Liver (tissue), 3 donors: ENCODE results near the gene GMEB2.

Experiments
- CTCF ChIP-seq: fragments of 150-350 bp; IDR thresholded peaks from 2 replicates; pipeline ENCODE4 v1.5.1; 2017; ENCODE audit warnings: improper control_type of control experiment, low read depth, low read length; ENCODE audit not compliant: missing input control
- GABPA ChIP-seq, 2 donors: IDR thresholded peaks in 1 of 2; conservative IDR thresholded peaks in 1 of 2; 2 replicates each; pipeline ENCODE4 v1.6.1; 2016; ENCODE audit warnings: antibody characterized with exemption in 2 of 2, mild to moderate bottlenecking in 1 of 2, moderate library complexity in 1 of 2
- HNF4A ChIP-seq, 2 donors: conservative IDR thresholded peaks; 2 replicates each; pipeline ENCODE4 v1.6.1; 2016; ENCODE audit warnings: antibody characterized with exemption in 2 of 2, mild to moderate bottlenecking in 2 of 2
- NR2F2 ChIP-seq: IDR thresholded peaks from 2 replicates; pipeline ENCODE4 v1.6.1; 2016; ENCODE audit warnings: antibody characterized with exemption
- RAD21 ChIP-seq, 2 donors: IDR thresholded peaks; 2 replicates each; pipeline ENCODE4 v1.6.1; 2016; ENCODE audit warnings: antibody characterized with exemption in 2 of 2, mild to moderate bottlenecking in 2 of 2
- REST ChIP-seq: IDR thresholded peaks from 2 replicates; pipeline ENCODE4 v1.6.1; 2016; ENCODE audit warnings: antibody characterized with exemption, mild to moderate bottlenecking
- SP1 ChIP-seq: IDR thresholded peaks from 2 replicates; pipeline ENCODE4 v1.6.1; 2018; ENCODE audit warnings: antibody characterized with exemption, mild to moderate bottlenecking
- TAF1 ChIP-seq: conservative IDR thresholded peaks from 2 replicates; pipeline ENCODE4 v1.6.1; 2016; ENCODE audit warnings: antibody characterized with exemption, mild to moderate bottlenecking
- YY1 ChIP-seq: IDR thresholded peaks from 2 replicates; pipeline ENCODE4 v1.6.1; 2016; ENCODE audit warnings: antibody characterized with exemption, mild to moderate bottlenecking
- ZBTB33 ChIP-seq: IDR thresholded peaks from 2 replicates; pipeline ENCODE4 v1.6.1; 2016; ENCODE audit warnings: antibody characterized with exemption
- TF ChIP-seq, protein P1 (sequence below): IDR thresholded peaks from 2 replicates; pipeline ENCODE4 v1.6.1; 2016; ENCODE audit warnings: antibody characterized with exemption
- TF ChIP-seq, protein P2 (sequence below): IDR thresholded peaks from 2 replicates; pipeline ENCODE4 v1.6.1; 2016; ENCODE audit warnings: antibody characterized with exemption
- donor health status: healthy.
- donor health status: healthy.

DNA sequence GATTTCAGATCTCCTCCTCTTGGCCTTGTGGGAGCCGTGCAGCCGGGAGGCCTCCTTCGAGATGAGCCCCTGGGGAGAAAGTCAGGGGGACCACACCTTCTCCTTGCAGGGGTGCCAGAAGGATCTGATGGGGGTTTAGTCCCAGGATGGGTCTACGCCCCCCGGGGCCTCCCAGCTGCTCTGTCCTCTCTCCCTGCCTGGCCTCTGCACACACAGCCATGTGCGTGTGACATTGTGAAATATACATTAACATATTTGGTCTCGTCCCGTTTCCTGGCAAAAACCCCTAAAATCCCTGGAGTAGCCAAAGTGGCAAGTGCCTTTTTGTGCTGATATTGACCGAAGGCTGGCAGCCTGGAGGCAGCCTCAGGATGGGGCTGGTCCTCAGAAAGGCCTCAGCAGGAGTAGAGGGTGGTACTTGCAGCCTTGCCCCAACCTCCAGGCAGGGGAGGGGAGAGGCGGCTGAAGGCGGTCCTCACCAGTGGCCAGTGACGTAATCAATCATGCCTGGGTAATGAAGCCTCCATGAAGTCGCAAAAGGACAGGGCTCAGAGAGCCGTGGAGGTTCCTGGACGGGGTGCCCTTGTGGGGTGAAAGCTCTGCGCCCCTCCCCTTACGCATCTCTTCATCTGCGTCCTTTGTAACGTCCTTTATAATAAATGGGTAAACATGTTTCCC, 47.7 kb downstream of the GMEB2 start:
- no peak for TF ChIP-seq REST
- no peak for TF ChIP-seq RAD21 (IDR thresholded peaks at IDR 0.05)
- TF ChIP-seq, protein P1, sequence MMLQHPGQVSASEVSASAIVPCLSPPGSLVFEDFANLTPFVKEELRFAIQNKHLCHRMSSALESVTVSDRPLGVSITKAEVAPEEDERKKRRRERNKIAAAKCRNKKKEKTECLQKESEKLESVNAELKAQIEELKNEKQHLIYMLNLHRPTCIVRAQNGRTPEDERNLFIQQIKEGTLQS, result no peak
- TF ChIP-seq CTCF, result no peak
- TF ChIP-seq ZBTB33, result no peak
- TF ChIP-seq NR2F2, result no peak
- no peak for TF ChIP-seq GABPA (IDR thresholded peaks at IDR 0.05 in 1 of 2, conservative IDR thresholded peaks at IDR 0.05 in 1 of 2)
- TF ChIP-seq TAF1, result no peak
- TF ChIP-seq, protein P2, sequence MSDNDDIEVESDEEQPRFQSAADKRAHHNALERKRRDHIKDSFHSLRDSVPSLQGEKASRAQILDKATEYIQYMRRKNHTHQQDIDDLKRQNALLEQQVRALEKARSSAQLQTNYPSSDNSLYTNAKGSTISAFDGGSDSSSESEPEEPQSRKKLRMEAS, result no peak
- no peak for TF ChIP-seq YY1
- no peak for TF ChIP-seq SP1
- no peak for TF ChIP-seq HNF4A (conservative IDR thresholded peaks at IDR 0.05)
